Measurements from ENCODE around the gene SREBF2.

The SREBF2 gene

DNA sequence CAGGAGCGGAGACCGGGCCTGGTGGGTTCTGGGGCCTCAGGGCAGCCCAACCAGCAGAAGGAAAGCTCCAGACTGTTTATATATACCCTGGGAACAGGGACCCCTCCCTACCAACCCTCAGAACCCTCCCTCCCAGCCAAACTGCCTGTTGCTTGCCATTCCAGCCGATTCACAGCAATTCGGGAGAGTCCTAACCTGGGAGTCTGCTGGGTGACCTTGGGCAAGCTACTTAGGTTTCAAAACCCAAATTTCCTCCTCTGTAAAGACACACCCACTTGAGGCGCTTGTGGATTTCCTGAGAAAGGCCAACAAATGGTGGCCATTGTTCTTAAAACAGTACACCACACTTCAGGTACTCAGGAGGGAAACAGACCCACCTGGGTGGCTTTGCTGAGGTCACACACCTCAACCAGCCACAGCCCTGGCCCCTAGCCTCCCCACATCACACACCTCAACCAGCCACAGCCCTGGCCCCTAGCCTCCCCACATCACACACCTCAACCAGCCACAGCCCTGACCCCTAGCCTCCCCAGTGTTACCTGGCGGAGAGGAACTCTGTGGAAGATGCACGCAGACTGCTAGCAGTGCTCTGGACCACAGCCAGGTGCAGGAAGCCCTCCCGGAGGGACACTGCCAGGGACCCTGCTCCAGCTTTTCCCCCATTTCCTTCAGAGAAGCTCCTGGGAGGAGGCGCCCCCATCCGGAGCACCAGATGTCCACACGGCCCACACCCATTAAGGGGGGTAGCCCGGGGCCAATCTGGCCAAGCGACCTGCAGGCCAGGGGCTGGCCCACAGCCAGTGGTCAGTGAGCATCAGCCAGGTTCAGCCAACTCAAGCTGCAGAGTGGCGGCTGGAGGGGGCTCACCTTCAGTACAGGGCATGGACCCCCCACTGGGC, 75.8 kb downstream of the SREBF2 start:
- DNase-seq (ENCODE audit: low read depth), result no peak

DNA sequence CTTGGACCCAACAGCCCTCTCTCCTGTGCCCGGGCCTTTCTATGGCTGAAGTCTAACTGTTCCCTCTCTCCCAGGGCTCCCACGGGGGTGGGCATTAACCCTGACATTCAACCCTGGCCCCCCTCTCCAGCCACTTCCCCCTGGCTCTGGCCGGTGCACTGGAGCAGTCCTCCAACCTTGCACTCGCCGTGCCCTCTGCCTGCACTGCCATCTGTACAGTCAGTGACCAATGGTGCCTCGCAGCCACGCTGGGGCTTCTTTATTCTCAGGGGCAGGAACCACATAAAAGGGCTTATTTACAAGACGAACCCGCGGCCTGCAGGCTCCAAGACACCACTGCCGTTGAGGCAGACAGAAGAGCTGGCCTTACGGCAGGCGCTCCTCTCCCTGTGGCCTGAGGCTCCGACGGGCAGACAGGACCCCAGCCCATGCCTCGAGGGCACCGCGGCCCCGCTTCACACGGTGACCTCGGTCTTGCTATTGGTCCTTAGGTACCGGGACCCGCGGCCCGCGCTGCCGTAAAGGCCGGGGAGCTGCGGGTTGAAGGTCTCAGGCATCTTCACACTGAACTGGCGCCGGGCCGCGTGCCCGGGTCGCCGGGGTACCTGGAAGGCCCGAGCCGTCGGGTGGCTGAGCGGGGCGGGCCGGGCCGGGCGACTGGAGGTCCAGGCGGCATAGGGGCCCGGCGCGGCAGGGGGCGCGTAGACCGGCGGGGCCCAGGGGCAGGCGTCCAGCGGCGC, 76.6 kb downstream of the SREBF2 start:
- DNase-seq (ENCODE audit: low read depth), result no peak

DNA sequence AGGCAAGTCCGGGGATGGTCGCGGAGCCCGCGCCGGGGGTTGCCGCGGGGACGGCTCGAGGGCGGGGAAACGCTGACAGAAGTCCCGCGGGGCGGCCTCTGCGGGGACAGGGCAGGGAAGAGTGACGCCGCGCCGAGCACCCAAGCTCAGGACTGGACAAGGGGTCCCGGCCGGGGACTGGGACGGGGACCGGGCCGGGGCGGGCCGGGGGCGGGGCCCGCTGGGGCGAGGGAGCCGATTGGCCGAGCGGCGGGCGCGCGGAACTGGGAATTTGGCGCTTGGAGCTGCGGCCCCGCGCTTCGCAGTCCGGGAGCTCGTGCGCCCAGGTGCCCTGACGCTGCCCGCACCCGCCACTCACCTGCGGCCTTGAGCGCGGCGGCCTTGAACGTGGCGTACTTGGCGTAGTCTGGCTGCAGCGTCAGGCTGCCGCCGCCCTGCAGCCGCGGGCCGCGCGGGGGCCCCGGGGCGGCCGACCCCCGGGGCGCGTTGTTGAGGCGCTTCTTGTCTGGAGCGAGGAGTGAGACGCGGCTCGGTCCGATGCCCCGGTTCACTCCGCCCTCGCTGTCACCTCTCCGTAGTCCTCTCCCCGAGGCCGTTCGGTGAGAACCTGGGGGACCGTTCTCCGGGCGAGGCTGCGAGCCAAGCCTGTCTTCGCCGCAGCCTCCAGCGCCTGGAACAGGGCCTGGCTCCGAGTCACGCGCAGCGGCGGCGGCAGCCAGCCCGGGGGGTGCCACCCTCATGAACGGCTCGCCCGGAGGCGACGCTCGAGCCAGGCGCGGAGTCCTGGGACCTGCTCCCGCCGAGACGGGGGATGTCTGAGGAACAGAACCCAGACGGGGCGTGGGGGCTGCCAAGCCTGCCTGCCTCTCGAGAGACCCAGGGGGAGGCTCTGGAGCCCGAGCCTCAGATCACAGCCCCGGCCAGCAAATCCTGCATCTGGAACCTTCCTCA, 77.4 kb downstream of the SREBF2 start:
- peak; percentile 9 for DNase-seq (ENCODE audit: low read depth)

DNA sequence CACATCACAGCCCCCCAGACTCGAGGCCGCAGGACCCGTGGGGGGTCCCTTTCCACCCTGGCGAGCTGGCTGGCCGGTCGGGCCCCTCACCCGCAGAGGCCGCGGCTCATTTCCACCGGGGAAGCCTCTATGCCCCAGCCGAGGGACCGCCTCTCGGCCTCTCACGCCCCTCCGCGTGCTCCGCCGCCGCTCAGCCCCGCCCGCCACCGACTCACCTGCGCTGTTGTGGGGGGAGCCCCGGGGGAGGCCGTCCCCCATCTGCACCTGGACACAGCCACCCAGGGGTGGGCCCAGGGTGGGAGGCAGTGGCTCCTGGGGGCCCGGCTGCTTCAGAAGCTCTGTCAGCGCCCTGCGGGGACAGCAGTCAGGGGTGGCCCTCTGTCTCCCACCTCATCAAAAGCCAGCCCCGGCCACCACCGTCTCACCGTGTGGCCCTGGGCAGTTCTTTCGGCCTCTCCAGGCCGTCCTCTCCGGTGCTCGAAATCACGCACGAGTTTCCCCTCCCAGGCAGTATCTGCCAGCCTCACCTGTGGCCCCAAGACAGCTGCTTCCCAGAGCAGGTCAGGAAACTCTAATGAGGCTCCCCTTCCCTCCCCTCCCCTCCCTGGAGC, 78.2 kb downstream of the SREBF2 start:
- DNase-seq (ENCODE audit: low read depth), result no peak

DNA sequence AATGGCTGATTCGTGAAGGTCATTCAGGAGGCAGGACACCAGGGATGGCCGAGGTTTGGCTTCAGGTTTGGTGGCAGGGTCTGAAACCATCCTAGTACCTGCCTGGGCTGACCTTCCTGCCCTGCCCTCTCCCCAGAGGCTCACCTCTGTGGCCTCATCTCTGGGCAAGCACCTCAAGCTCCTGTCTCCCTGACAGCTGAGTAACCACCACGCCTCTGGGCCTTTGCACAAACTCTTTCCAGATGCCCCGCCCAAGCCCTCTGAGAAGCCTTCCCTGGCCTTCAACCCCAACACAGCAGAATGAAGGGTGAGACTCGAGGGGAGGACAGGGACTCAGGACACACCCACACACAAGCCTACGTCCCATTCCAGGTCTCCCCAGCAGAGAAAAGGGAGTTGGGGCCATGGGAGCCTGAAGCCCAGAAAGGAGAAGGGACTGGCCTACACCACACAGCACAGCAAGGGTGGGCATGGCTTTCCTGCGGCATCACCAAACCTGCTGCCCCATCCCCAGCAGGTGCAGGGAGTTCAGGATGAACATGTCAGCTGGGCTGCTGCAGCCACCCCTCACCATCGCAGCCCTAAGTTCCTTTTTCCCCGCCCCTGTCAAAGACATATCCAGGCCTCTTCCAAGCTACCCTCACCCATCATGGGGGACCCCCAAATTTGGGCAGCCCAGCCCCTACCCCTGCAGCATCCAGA, 79.6 kb downstream of the SREBF2 start:
- DNase-seq (ENCODE audit: low read depth), result no peak

DNA sequence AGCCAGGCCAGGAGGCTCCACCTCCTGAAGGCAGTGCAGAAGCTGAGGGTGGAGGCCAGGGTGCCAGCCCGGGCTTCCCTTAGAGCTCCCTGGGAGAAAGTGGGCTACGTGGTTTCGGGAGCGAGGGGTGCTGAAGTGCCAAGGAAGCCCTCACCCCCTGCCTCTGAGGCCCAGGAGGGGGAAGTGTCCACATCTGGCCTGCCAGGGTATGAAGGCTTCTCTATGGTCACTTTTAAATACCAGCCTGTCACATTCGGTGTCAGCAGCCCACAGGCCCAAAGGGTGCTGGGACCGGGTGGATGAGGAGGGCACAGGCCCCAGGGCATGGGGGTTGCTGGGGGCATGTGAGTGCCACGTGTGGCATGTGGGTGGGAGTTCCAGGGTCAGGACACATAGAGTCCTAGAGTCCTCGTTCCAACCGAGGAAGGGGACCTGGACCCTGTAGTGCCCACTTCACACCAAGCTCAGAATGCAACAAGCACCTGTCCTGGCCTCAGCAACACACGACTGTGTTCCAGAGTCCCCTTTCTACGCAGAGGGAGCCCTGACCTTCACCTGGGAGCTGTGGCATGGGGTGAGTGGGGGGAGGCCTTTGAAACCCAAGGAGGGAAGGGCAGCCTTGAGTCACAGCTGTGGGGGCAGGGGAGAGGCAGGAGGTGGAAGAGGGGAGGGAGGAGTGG, 80.3 kb downstream of the SREBF2 start:
- no peak for DNase-seq (ENCODE audit: low read depth)

DNA sequence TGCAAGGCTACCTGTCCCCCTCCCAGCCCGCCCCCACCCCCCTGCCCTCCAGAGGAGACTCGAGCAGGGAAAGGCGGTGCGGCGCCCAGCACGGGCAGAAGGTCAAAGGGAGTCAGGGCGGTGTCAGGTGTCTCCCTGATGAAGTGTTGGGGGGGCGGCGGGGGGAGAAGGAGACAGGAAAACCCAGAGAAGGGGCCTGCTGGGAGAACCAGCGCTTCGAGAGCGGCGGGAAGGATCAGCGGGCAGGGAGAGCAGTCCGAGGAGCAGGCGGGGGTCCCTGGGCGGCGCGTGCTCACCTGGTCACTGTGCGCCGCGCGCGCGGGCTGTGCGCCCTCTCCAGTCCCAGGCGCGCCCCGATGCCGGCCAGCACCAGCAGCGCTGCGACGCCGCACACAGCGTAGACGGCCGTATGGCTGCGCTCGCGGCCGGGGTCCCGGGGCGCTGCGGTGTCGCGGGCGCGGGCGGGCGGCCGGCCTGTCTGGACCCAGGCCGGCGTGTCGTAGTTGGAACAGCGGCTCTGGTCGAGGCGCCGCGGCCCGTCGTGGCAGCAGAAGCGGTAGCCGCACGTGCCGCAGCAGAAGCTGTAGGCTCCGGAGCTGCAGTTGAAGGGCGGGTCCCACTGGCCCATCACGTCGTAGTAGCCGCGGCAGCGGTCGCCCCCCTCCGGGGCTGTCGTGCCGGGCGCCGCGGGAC, 81.1 kb downstream of the SREBF2 start:
- no peak for DNase-seq (ENCODE audit: low read depth)

DNA sequence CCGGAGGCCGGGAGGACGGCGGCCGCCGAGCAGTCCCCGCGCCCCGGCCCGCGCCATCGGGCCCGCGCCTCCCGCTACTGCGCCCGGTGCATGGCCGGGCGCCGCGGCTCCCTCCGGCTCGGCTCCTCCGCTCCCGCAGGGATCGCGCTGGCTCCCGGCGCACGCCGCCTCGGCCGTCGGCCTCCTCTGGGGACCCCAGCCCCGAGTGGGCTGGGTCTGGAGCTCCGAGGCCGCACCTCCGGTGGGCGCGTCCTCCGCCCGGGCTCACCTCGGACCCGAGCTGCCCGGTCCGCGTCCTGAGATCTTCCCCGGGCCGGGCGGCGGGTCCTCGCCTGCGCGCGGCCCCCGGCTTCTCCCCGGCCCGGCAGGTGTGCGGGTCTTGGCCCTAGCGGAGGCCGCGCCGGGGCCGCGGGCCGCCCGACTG, 81.7 kb downstream of the SREBF2 start:
- no peak for DNase-seq (ENCODE audit: low read depth)

DNA sequence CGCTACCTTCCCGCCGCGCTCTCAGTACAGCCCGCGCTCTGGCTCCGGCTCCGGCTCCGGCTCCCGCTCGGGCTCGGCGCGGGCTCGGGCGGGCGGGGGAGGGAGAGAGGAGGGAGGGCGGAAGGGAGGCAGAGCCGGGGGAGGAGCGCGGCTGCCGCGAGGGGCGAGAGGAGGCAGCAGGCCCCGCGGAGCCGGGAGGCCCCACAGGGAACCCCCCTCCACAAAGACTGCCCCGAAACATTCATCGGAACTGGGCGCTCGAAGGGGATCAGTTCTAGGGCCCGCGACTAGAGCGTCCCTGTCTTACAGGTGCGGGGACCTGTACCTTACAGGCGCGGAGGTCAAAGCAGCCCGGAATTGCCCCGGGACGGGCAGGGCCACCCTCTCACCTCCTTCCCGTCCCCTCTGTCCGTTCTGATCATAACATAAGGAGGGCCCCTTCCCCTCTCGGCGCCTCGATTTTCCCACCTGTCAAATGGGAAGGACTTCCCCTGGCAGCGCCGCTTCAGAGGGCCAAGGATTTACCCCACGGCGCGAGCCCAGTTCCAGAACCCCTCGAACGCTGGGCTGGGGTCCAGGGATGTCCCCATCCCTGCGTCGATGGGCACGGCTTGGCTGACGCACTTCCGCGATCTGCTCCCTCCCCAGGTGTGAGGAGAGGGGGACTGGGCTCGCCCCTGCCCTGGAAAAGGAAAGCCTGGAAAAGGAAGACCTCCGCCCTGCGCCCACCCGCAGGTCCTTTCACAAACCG, 82.3 kb downstream of the SREBF2 start, which contains the start of gene SHISA8:
TSS of gene SHISA8 (minus strand) at position 40 of the 751 bp plus-strand sequence. CDS start 407 bp downstream, outside the sequence.
- DNase-seq (ENCODE audit: low read depth), result peak; percentile 14

DNA sequence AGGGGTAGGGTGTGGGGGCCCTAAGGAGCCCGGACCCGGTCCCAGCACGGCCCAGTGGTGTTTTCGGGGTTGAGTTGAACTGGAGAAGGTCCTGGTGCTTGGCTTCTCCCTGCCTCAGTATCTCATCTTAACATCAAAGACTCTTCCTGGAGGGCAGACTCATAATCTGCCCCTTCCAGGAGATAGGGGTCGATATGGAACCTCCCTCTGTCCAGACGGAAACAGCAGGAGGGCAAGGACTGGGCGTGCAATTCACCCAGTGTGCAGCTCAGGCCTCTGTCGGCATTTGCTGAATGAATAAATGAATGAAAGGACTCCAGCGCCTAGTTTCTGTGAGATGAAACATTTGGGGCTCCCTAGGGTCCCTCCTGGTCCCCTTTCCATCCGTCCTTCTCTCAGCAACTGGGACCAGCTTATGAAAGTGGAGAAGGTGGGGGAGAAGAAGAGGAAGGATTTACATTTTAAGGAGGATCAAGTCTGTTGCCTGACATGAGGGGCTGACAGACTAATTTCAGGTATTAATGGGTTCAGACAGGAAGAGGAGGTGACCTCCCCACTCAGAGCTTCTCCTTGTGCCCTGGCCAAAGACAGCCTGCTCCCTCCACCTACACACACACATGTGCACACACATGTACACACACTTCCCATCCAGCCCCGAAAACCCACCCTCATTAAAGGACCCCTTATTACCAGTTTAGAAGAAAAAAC, 83.0 kb downstream of the SREBF2 start:
- no peak for DNase-seq (ENCODE audit: low read depth)

DNA sequence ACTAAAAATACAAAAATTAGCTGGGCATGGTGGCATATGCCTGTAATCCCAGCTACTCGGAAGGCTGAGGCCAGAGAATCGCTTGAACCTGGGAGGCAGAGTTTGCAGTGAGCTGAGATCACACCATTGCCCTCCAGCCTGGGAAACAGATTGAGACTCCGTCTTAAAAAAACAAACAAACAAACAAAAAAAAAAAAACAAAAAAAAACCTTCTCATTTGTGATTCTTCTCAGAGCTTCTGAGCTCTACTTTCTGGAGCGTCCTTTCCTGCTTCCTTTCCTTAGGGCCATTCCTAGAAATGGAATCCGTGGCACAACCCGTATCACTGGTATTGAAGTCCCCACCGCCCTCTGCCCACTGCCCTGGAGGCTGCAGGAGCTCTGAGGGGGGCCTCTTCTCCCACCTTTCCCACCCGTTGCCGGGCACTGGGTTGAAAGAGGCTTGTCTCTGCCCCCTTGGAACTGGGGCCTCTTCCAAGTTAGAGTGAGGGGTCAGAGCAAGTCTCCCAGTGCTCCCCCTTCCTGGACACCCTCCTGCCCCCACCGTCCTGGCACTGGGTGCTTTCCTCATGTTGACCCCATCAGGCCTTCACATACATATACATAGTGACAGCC, 83.9 kb downstream of the SREBF2 start:
- DNase-seq (ENCODE audit: low read depth), result no peak

DNA sequence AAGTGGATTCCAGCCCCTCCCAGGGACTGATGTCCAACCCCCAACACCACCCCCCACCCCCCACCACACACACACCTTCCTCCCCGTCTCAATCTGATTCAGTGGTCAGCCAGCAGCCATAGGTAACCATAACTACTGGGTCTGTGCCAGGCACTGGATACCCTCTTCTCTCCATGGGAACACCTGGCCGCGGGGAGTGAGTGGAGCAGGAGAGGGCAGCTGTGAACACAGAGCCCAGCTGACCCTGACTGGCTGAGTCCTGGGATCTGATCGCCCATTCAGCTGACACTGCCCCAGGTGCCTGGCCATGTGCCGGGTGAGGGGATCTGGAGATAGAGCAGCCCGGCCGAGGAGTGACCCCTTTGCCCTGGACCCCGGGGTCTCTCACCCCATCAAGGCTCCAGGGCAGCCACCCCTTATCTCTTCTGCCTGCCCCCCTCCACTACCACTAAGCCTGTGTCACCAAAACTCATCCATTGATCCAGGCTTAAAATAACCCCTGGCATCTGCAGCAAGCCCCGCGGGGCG, 84.5 kb downstream of the SREBF2 start:
- DNase-seq (ENCODE audit: low read depth), result no peak

DNA sequence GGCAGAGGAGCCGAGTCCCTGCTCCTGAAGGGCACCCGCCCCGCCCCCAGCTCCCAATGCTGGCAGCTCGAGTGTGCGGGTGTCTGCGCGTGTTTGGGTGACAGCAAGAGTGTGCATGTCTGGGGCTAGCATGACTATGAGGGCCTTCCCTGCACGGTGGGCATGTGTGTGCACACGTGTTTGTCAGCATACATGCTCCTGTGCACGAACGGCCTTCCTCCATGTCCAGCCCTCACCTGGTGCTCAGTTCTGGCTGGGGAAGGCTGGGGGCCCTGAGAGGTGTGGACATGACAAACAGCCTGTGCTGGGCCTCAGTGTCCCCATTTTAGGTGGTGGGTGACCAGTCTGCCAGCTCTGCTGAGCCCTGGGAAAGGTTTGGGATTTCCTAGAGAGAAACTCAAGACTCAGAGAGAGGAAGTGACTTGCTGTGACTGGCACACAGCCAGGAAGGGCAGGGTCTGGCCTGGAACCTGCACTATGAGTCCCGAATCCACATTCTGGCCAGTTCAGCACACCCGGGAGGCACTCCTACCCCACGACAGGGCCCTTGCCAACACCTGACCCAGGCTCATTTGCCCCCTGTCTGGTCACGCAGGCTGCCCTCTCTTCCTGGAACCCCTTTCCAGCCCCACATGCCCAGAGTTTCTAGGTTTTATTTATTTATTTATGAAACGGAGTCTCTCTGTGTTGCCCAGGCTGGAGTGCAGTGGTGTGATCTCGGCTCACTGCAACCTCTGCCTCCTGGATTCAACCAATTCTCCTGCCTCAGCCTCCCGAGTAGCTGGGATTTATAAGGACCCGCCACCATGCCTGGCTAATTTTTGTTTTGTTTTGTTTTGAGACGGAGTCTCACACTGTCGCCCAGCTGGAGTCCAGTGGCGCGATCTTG, 85.2 kb downstream of the SREBF2 start:
- DNase-seq (ENCODE audit: low read depth), result no peak

DNA sequence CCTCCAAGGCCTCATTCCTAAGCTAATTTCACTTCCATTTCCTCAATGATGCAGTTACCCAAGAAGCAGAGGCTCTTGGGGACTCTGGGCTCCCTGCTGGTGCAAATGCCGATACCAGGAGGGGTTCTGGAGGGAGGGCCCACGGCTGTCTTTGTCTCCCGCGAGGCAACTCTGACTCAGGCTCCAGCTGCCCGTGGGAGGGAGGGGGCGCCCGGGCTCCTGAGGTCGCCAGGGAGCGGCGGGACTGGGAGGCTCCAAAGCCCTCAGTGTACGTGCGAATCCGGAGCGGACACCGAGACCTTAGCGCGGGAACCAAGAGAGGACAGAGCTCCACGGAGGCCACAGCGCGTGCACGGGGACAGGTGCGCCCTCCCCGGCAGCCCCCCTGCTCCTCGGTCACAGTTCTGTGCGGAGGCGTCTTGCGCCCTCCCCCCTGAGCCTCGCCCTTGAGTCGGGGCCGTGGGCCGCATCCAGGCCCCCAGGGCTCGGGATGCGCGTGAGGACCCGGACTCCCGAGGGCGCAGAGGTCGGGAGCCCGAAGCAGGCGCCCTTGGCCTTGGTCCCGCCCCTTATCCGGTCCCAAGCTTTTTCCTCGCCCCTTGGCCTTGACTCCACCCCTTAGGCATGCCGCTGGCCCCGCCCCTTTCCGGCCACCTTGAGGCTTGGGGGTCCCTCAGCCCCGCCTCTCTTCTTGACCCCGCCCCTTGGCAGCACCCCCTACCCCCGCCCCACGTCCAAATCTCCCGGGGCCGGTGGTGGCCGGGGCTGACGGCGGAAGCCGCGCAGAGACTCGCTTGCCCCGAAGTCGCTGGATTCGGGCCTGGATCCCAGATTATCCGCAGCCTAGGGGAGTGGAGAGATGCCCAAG, 86.7 kb downstream of the SREBF2 start:
- no peak for DNase-seq (ENCODE audit: low read depth)

DNA sequence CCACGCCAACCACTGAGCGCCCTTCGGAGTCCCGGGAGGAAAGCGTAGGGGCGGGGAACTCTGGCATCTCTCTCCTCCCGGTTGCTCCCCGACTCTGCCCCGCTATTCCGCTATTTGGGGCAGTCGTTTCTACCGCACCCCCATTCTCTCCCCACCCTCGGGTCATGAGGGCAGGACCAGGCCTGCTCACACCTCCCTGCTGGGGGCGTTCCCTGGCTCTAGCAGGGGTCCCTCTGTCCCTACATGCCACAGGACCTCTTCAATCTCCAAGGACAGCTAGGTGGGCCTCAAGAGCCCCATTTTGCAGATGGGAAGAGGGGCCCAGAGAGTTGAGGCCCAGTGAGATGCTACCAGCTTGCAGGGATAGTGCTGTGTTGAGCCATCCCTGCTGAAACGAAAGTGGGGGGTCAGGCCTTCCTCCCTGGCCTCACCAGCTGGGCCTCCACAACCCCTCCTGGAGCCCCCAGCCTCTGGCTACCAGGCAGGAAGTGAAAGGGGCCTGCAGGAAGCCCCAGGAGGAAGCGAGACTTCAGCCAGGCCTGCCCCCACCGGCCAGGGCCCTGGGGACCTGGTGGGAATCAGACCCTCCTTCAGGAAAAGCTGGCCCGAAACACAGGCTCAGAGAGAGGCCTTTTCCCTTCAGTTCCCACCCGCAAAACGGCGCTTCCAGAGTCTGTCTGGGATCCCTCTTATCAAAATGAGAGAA, 87.5 kb downstream of the SREBF2 start:
- no peak for DNase-seq (ENCODE audit: low read depth)

All from stromal cell of bone marrow (primary cell).